Measurements from ENCODE around the gene POLR2E.
A peak's percentile ranks its signal among the peaks of the same experiment; 100 is the strongest.

POLR2E gene

DNA sequence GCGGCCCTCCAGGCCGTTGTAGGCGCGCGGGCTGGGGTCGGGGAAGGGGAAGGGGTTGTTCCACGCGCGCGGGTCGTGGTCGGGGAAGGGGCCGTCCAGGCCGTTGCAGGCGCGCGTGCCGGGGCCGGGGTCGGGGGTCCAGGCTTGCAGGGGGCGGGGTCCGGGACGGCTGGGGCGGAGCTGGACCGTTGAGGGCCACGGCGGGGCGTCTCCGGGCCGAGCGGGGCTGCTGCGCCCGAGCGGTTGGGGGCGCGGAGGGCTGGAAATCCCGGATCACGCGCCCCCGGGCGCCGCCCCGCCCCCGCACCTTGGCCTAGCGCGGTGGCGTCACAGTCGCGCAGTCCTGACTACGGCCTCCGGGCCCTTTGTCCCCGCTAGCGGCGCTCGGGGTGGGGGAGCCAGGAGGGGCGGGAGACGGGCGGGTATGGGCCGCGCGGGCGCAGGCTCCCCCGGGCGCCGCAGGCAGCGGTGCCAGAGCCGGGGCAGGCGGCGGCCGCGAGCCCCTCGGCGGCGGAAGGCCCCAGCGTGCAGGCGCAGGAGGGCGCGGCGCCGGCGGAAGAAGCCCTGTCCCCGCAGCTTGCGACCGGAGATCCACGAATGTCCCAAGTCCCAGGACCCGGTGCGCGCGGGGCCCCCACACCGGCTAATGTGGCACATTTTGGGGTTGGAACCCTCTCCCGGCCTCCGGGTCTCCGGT, 9.3 kb upstream of the POLR2E start:
- peak overlapping the region; percentile 82 for H3K27ac Mint-ChIP-seq
- peak; percentile 66 to 74 (median 68) for DNase-seq
- ATAC-seq (replicated peaks): peak; percentile 51
- H3K27me3 Mint-ChIP-seq: no peaks in the 10 kb centered on the region
- H3K4me3 Mint-ChIP-seq: peak overlapping the region; percentile 70 to 75
- peaks cover 63% of the 10 kb centered on the region for H3K36me3 Mint-ChIP-seq (ENCODE audit: insufficient read depth)
- peaks cover 0 to 25% of the 10 kb centered on the region in 2 donors for H3K4me1 Mint-ChIP-seq (ENCODE audit: low read depth in 2 of 2)
- H3K9me3 Mint-ChIP-seq: no peaks in the 10 kb centered on the region

DNA sequence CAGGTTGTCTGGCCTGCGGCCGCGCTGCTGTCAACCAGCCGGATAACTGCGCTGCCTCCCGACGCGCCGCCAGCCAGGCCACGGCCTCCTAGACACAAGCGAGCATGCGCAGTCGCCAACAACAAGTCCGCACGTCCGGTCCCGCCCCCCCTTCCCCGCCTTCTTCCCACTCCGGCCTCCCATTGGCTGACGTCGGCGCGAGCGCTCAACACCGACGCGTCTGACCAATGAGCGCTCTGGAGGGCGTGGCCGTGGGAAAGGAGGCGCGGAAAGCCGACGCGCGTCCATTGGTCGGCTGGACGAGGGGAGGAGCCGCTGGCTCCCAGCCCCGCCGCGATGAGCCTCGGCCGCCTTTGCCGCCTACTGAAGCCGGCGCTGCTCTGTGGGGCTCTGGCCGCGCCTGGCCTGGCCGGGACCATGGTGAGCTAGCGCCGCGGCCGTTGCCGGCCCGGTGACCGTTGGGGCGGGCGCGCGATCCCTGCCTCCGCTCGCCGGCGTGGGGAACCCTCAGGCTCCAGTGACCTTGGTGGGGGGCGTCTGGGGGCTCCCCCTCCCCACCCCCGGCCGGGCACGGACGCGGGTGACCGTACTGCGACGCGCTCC, 8.6 kb upstream of the POLR2E start, which contains the start of gene GPX4:
GPX4 (plus strand) TSS at position 287 of the 603 bp plus-strand sequence; CDS start at position 337, 50 bp downstream.
- peak; percentile 80 for ATAC-seq (replicated peaks)
- Mint-ChIP-seq H3K4me3 (peak within 1 kb of the TSS; percentile 70 to 75), H3K27ac (peak within 1 kb of the TSS; percentile 82 to 89), H3K4me1 (ENCODE audit: low read depth in 2 of 2) (peaks cover under 1 to 26% of the 10 kb centered on the region in 2 donors), H3K27me3 (no peaks in the 10 kb centered on the region), H3K9me3 (no peaks in the 10 kb centered on the region), H3K36me3 (ENCODE audit: insufficient read depth) (peaks cover 60% of the 10 kb centered on the region)
- DNase-seq: peak; percentile 94 to 95 (median 95)

DNA sequence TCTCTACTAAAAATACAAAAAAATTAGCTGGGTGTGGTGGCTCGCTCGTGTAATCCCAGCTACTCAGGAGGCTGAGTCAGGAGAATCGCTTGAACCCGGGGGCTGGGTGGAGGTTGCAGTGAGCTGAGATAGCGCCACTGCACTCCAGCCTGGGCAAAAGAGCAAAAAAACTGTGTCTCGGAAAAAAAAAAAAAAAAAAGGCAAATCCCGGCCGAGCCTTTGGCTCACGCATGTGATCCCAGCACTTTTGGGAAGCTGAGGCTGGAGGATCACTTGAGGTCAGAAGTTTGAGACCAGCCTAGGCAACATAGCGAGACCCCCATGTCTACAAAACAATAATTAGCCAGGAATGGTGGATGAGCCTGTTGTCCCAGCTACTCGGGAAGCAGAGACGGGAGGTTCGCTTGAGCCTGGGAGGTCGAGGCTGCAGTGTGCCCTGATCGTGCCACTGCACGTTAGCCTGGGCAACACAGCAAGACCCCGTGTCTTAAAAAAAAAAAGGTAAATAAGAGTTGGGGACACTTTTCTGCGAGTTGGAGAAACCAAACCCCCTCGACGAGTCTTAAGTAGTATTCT, 8.0 kb upstream of the POLR2E start:
- ATAC-seq (replicated peaks): no peak
- Mint-ChIP-seq H3K27ac (peak overlapping the region; percentile 82 to 89), H3K36me3 (ENCODE audit: insufficient read depth) (peaks cover 57% of the 10 kb centered on the region), H3K4me1 (ENCODE audit: low read depth in 2 of 2) (peaks cover 5 to 28% of the 10 kb centered on the region in 2 donors), H3K27me3 (no peaks in the 10 kb centered on the region), H3K9me3 (no peaks in the 10 kb centered on the region), H3K4me3 (peak overlapping the region; percentile 63 to 74)
- DNase-seq: no peak

DNA sequence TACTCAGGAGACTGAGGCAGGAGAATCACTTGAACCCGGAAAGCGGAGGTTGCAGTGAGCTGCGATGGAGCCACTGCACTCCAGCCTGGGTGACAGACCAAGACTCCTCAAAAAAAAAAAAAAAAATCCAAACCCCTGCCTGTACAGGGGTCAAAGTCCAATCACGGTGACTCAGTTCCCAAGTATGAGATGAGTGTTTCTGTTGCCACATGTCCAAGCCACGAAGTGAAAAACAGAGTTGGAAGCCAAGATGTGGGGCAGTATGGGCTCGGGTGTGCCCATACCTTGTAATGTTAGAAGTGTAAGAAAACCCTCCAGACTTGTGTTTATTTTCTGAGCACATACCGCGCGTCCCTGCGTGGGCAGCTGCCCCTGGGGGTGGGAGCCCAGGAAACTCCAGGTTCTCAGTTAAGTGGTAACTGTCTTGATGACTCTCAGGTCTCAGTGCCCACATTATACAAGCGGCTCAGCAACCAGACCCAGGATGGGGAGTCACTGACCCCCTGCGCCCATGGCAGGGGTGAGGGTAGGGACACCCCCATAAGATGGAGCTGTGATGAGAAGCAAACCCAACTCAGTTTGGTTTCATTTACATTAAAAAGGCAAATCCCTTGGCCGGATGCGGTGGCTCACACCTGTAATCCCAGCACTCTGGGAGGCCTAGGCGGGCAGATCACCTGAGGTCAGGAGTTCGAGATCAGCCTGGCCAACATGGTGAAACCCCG, 7.4 kb upstream of the POLR2E start:
- Mint-ChIP-seq H3K27me3 (no peaks in the 10 kb centered on the region), H3K4me3 (peak overlapping the region; percentile 63 to 74), H3K27ac (peak overlapping the region; percentile 82 to 89), H3K4me1 (ENCODE audit: low read depth in 2 of 2) (peaks cover 5 to 28% of the 10 kb centered on the region in 2 donors), H3K9me3 (no peaks in the 10 kb centered on the region), H3K36me3 (ENCODE audit: insufficient read depth) (peaks cover 53% of the 10 kb centered on the region)
- DNase-seq: peak in 1 of 3 experiments; percentile 41
- peak; percentile 4 for ATAC-seq (replicated peaks)

DNA sequence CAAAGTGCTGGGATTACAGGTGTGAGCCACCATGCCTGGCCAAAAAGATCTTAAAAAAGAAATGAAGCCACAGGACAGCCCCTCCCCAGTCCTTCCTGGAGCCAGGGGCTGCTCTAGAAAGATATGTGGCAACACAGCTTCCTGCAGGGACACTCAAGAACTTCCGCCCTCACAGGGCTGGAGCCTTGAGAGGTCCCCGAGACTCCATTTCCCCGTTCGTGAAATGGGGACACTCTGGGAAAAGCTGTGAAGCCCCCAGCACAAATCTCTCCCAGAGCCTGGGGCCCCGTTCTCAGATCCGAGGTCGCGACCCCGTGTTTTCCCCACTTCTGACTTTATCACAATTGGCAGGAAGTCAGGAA, 6.1 kb upstream of the POLR2E start:
- Mint-ChIP-seq H3K36me3 (ENCODE audit: insufficient read depth) (peaks cover 40% of the 10 kb centered on the region), H3K27me3 (no peaks in the 10 kb centered on the region), H3K4me3 (peak overlapping the region in 1 of 2 donors; percentile 55), H3K27ac (peak overlapping the region; percentile 68 to 89), H3K9me3 (no peaks in the 10 kb centered on the region), H3K4me1 (ENCODE audit: low read depth in 2 of 2) (peaks cover 5 to 28% of the 10 kb centered on the region in 2 donors)
- ATAC-seq (replicated peaks) (no peak), DNase-seq (no peak)

DNA sequence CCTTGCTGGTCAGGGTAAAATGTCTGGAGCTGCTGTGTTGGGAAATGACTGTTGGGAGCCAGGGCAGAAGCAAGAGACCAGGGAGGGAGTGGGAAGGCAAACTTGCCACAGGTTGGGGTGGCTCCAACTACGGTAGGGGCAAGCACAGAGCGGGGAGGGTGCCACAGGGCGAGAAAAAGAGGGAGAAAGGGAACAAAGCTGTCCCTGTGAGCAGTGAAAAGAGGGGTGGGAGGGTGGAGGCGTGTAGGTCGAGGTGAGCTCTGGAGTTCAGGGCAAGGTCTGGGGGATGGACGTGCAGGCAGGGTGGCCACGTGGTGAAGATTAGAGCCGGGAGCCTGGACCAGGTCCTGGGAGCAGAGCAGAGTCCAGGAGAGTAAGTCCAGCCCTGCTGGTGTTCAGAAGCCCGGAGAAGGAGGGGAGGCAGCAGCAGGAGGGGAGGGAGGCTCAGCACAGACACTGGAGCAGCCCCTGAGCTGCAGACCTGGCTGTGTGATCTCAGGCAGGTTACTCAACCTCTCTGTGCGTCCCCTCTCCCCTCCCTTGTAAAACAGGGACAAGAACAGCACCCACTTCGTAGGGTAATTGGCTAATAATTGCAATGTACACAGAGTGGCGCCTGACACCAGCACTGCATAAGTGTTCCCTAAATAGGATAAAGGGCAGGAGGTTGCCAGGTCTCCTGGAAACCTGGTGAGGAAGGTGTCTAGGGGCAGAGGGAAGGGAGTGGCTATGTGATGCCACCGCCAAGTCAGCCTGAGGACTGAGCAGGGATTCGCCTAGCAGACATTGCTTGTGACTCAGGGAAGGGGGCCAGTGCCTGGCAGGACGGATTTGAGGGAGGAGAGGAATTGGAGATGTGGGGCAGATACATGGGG, 3.2 kb upstream of the POLR2E start:
- Mint-ChIP-seq H3K27ac (peak overlapping the region; percentile 26 to 33), H3K4me3 (no peak overlapping the region)
- no peak for ATAC-seq (replicated peaks)

DNA sequence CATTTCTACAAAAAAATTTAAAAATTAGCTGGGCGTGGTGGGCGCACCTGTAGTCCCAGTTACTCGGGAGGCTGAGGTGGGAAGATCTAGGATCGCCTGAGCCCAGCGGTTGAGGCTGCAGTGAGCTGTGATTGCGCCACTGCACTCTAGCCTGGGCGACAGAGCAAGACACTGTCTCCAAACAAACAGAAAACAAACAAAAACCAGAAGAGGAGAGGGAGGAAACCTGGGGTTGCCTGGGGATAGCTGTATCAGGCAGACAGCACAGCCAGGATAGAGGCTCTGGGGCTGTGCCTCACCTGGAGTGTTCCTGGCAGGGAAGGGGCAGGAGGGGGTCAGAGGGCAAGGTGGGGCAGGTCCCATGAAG, 2.6 kb upstream of the POLR2E start:
- H3K9me3 Mint-ChIP-seq: no peaks in the 10 kb centered on the region
- DNase-seq (no peak), ATAC-seq (replicated peaks) (no peak)
- no peak overlapping the region for H3K4me3 Mint-ChIP-seq
- no peak overlapping the region for H3K27ac Mint-ChIP-seq
- peaks cover 27% of the 10 kb centered on the region for H3K36me3 Mint-ChIP-seq (ENCODE audit: insufficient read depth)
- no peaks in the 10 kb centered on the region for H3K27me3 Mint-ChIP-seq
- H3K4me1 Mint-ChIP-seq (ENCODE audit: low read depth in 2 of 2): peaks cover 29 to 40% of the 10 kb centered on the region in 2 donors

More for the DNA sequence above, 3.2 kb upstream of the POLR2E start:
- DNase-seq: no peak
- Mint-ChIP-seq H3K9me3 (no peaks in the 10 kb centered on the region), H3K36me3 (ENCODE audit: insufficient read depth) (peaks cover 27% of the 10 kb centered on the region), H3K27me3 (no peaks in the 10 kb centered on the region), H3K4me1 (ENCODE audit: low read depth in 2 of 2) (peaks cover 26 to 43% of the 10 kb centered on the region in 2 donors)

DNA sequence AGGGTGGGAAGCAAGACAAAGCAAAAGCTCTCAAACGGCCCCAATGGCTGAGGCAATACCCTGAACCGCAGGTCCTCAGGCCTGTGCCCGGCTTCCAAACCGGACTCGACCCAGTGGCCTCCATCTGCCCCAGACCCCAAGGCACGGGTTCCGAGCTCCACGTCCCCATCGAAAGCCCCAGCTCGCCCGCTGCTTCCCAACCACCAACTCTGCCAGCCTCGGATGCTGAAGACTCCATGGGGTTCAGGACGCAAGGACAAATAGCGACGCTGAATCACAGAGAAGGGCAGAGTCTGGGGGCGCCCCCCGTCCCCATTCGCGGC, 559 bp downstream of the POLR2E start:
- peak overlapping the region in 1 of 2 donors; percentile 88 for H3K27ac Mint-ChIP-seq
- peak overlapping the region; percentile 92 to 93 for H3K4me3 Mint-ChIP-seq
- H3K4me1 Mint-ChIP-seq (ENCODE audit: low read depth in 2 of 2): peaks cover 22 to 32% of the 10 kb centered on the region in 2 donors
- H3K36me3 Mint-ChIP-seq (ENCODE audit: insufficient read depth): peaks cover 43% of the 10 kb centered on the region
- DNase-seq: no peak
- no peaks in the 10 kb centered on the region for H3K9me3 Mint-ChIP-seq
- no peaks in the 10 kb centered on the region for H3K27me3 Mint-ChIP-seq
- ATAC-seq (replicated peaks): peak; percentile 2

DNA sequence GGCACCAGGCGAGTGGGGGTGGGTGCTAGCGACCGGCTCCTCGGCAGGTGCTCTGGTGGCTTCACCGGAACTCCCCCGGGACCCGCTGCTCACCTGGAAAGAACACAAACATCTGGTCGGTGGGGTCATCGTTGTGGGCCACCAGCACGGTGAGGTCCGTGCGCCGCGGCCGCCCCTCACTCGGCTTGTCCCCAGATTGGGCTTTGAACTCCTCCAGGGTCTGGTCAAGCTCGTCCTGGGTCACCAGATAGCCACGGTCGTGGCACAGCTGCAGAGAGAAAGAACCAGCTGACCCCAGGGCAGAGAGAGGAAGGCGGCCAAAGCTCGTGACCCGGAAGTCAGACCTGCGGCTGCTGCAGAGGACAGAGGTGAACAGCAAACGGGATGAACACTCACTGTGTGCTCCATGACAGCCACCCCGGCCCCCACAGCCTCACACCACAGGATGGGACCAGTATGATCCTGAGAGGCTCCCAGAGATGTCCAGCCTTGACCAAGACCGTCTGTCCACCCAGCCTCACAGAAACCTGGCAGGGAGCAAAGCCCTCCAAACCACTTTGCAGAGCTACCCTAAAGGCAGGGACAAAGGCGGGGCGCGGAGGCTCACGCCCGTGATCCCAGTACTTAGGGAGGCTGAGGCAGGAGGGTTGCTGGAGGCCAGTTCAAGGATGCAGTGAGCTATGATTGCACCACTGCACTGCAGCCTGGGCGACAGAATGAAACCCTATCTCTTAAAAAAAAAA, 1.2 kb downstream of the POLR2E start:
- Mint-ChIP-seq H3K27me3 (no peaks in the 10 kb centered on the region), H3K4me3 (peak overlapping the region; percentile 92 to 93)
- no peak for ATAC-seq (replicated peaks)

DNA sequence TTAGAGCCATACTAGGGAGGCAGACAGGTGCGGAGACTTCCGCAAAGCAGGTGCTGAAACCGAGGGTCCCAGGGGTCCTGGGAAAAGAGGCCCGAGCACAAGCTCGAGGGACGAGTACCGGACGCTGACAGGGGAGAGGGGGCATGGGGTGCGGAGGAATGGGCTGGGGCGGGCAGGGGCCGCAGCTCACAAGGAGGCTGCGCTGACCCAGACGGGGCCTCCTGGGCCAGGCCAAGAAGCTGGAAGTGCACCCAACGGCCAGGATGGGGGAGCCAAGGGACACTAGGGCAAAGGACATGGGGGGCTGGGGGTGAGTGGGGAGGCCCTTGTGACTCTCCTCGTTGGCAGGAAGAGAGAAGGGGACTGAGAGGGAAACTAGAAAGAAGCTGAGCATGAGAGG, 1.8 kb downstream of the POLR2E start:
- Mint-ChIP-seq H3K9me3 (no peaks in the 10 kb centered on the region), H3K4me3 (peak overlapping the region; percentile 92 to 93), H3K36me3 (ENCODE audit: insufficient read depth) (peaks cover 55% of the 10 kb centered on the region), H3K27me3 (no peaks in the 10 kb centered on the region), H3K27ac (peak overlapping the region in 1 of 2 donors; percentile 88), H3K4me1 (ENCODE audit: low read depth in 2 of 2) (peaks cover 25 to 35% of the 10 kb centered on the region in 2 donors)
- DNase-seq (no peak), ATAC-seq (replicated peaks) (no peak)

More for the DNA sequence above, 1.2 kb downstream of the POLR2E start:
- peaks cover 48% of the 10 kb centered on the region for H3K36me3 Mint-ChIP-seq (ENCODE audit: insufficient read depth)
- peak overlapping the region in 1 of 2 donors; percentile 88 for H3K27ac Mint-ChIP-seq
- no peaks in the 10 kb centered on the region for H3K9me3 Mint-ChIP-seq
- DNase-seq: no peak
- H3K4me1 Mint-ChIP-seq (ENCODE audit: low read depth in 2 of 2): peaks cover 25 to 38% of the 10 kb centered on the region in 2 donors

DNA sequence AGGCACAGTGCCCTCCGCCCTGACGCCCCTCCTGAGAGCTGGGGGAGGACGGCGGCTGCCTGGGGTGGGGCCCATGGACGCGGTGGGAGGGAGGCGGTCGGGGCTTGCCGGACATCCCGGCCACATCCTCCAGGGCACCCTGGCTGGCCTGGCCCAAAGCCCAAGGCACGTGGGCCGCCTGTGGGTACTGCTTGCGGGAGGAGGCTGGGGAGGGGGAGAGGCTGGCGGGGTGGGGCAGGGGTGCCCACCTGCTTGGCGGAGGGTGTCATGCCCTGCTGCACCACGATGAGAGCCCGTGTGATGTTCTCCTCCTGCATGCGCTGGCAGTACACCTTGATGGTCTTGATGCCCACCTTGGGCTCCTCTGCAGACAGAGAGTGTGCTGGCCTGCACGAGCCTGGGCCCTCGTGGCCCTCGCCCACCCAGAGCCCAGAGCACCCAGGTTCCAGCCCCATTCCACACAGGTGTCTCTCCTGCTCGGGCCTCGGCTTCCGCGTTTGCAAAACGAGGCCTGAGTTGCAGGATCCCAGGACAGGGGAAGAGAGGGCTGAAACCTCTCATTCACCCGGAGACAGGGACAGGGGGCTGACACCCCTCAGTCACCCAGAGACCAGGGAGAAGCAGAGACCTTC, 3.5 kb downstream of the POLR2E start:
- Mint-ChIP-seq H3K4me1 (ENCODE audit: low read depth in 2 of 2) (peaks cover 38 to 45% of the 10 kb centered on the region in 2 donors), H3K36me3 (ENCODE audit: insufficient read depth) (peaks cover 72% of the 10 kb centered on the region), H3K9me3 (no peaks in the 10 kb centered on the region), H3K27me3 (no peaks in the 10 kb centered on the region), H3K4me3 (no peak overlapping the region), H3K27ac (peak overlapping the region in 1 of 2 donors; percentile 95)
- DNase-seq (no peak), ATAC-seq (replicated peaks) (no peak)
